SK-MEL-5 (cell line): Measurements from ENCODE around the gene PZP. TPM values are rescaled to one million over a fixed set of nuclear protein-coding genes. Genes with fewer than 3 reads are reported as not detected.

Experiments
- DNase-seq: peaks from one replicate; pipeline ENCODE4 v3.0.0-alpha.2; 2016; ENCODE audit warnings: low read depth, low spot score
- in situ Hi-C: cut with HindIII; loops from 2 replicates; pipeline ENCODE4 v1.10.0; 2016; ENCODE audit warnings: low sequenced_read_pairs, high pct_unique_total_duplicates, low pct_unique_long_range_greater_than_20kb
- total RNA-seq: library from RNA; depleted of rRNA; stranded (reverse); fragments of >200 nt; shearing (Covaris generic); gene quantifications from 2 replicates; pipeline ENCODE4 v1.2.3, GENCODE V29; 2014

Gene PZP
- total RNA-seq, 1 experiment from 2014 or later, result not detected

DNA sequence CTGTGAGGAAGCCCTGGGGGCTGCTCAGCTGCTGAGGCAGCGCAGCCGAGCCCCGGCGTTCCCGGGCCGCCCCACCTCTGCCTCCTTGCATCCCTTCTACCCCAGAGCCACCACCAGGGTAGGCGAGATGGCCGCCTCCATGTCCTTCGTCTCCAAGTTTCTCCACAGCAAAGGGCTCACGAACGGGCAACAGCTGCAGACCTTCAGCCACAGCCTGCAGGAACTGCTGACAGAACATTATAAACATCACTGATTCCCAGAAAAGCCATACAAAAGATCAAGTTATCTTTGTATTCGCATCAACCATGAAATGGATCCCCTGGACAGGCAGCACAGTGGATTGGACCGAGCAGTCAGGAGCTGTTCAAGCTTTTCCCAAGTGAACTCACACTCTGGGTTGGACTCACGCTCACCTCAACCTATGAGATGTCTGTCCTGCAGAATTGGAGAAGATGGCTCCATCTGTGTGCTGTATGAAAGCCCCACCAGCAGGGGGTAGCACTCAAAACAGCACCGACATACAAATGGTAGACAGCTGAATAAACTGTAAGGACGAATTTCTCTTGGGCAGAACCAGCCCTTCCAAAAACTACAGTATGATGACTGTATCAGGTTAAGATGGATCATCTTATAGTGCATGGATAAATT, 73.1 kb downstream of the PZP start:
- peak; percentile 78 for DNase-seq
- in situ Hi-C loops, result no loop called here

GRCh38 chr12:9133216-9133916, 74.8 kb downstream of the PZP start:
- in situ Hi-C loops, result no loop called here

DNA sequence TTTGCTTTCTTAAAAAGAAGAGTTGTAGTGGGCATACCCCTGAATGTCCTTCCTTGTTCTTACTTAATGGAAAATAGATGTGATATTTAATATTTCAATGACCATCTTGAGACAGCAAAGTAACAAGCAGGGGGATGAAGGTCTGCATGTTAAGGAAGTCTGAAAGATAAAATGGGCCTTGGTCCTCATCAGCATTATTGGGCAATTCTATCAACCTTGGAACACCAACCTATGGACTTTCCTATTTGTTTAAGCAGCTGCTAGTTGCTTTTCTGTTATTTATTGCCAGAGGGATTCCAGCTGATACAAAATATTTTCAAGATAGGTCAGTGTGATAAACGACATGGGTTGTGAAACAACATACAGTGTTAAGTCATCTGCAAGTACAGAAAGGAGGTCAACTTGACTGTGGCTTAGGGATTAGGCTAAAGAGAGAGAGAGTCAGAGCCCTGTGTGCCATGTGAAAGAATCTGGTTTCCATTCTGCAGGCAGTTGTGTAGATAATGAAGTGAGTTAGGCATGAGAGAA, 76.1 kb downstream of the PZP start:
- in situ Hi-C loops, result no loop called here
- DNase-seq, result no peak

More at GRCh38 chr12:9133216-9133916, 74.8 kb downstream of the PZP start:
- no peak for DNase-seq

DNA sequence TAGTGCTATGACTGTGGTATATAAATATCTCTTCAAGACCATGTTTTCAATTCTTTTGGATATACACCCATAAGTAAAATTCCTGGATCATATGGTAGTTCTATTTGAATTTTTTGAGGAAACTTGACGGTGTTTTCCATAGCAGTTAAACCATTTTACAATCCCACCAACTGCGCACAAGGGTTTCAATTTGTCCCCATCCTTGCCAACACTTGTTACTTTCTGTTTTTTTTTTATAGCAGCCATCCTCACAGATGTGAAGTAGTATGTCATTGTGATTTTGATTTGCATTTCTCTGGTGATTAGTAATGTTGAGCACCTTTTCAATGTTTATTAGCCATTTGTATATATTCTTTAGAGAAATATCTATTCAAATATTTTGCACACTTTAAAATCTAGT, 78.0 kb downstream of the PZP start:
- in situ Hi-C loops, result no loop called here
- DNase-seq, result no peak

DNA sequence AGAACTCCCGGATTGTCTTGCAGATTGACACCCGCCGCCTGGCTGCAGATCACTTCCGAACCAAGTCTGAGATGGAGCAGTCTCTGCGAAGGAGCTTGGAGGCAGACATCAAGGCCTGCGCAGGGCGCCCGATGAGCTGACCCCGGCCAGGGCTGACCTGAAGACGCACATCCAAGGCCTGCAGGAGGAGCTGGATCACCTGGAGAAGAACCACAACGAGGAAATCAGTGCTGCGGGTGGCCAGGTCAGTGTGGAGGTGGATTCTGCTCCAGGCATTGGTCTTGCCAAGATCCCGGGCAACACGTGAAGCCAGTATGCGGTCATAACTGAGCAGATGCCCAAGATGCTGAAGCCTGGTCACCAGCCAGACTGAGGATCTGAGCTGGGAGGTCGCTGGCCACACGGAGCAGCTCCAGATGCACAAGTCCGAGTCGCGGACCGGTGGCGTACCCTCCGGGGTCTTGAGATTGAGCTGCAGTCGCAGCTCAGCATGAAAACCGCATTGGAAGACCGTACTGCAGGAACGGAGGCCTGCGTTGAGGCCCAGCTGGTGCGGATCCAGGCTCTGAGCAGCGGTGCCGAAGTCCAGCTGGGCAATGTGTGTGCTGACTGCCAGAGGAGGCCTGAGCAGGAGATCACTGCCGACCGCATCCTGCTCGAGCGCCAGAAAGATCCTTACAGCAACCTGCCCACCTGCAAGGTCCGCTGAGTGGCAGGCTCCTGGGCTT, 80.1 kb downstream of the PZP start:
- no peak for DNase-seq
- in situ Hi-C loops, result no loop called here

GRCh38 chr12:9127484-9127883, 80.7 kb downstream of the PZP start:
- DNase-seq, result no peak

DNA sequence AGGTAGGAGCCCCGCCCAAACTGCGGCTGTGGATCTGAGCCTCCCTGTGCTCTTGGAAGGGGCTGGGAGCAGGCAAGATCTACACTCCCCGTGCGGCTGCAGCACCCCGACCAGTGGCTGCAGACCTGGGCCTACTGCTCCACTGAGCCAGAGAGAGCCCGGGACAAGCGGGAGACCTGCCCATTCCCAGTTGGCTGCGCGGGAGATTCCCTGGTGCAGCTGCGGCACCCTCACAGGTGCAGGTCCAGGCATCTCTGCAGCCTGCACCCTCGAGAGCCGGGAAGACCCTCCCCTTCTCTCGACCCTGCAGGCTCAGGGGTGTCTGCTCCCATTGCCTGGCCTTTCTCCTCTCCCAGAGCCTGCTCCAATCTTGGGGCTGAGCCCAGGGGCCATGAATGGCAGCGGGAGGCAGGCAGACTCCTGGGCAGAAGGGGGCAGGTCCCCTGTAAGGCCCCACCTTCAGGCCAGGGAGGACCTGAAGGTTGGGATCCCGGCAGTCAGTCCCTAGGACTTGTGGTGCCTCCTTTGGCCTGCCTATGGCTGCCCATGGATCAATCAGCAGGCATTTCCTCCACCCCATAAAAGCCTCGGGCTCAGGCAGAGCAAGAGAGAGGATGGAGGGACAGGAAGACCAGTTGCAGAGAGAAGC, 83.7 kb downstream of the PZP start:
- no peak for DNase-seq
- in situ Hi-C loops, result no loop called here

More at GRCh38 chr12:9127484-9127883, 80.7 kb downstream of the PZP start:
- in situ Hi-C loops, result no loop called here

- no peak for DNase-seq
- in situ Hi-C loops, result no loop called here
Measured at GRCh38 chr12:9123781-9124382, 84.3 kb downstream of the PZP start.

- DNase-seq, result peak; percentile 59
- in situ Hi-C loops, result no loop called here
Measured at GRCh38 chr12:9122091-9122609, 86.0 kb downstream of the PZP start.

GRCh38 chr12:9120487-9121184, 87.6 kb downstream of the PZP start:
- DNase-seq, result no peak
- in situ Hi-C loops, result no loop called here

GRCh38 chr12:9118158-9118557, 90.0 kb downstream of the PZP start:
- peak; percentile 47 for DNase-seq
- in situ Hi-C loops, result no loop called here

DNA sequence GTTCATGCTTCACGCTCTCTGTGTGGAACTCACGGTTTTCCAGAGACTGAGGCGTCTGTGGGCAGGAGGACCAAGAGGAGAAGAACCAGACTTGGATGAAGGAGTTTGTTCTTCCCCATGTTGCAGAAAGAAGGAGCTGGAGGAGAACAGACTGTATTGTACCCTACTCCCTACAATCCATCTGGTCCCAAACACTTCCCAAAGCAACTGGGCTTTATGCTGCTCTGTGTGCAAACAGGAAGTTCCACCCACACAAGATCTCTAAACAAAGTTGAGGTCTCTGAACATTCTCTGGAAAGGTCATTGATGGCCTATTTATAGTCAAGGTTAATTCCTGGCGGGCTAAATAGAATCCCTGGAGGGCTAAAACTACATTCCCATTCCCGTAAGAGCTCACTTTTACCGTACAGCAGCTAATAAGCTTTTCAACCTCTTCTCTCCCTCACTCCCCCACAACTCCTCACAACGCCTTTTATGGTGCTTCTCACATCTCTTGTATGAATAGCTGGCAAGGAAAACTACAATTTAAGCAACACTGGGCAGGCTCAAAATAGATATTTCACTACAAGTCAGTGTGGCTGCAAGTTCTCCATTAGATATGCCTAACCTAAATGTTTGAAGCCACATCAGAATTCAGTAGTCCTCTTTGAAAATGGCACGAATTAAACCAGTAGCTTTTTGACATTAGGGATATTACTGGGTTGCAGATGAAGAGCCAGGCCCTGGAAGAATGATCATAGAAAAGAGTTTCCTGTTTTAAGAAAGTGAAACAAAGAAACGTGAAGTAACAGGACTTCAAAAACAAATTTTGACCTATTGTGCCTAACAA, 92.2 kb downstream of the PZP start, which contains the start of gene A2M:
A2M (minus strand) TSS at position 189 of the 829 bp plus-strand sequence; CDS start at position 119, 70 bp downstream.
- in situ Hi-C loops, result no loop called here
- DNase-seq, result peak; percentile 95

DNA sequence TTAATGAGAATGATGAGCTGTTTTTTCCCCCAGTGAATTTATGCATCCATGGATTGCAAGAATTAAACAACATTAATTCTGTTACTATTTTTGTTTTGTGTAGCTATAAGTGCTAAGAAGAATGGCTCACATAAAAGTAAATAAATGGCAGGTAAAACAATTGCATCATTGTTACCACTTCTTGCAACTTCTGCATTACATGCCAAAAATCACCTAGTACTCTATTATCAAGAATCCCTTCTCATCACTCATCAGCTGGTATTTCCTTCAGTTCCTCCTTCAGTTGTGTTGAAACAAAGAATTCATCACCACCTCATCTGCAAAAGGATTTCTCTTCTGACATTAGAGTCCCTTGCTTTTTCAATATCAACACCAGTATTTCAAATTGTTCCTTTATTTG, 93.2 kb downstream of the PZP start:
- in situ Hi-C loops, result no loop called here
- no peak for DNase-seq

GRCh38 chr12:9113987-9114309, 94.2 kb downstream of the PZP start:
- in situ Hi-C loops, result no loop called here
- no peak for DNase-seq

DNA sequence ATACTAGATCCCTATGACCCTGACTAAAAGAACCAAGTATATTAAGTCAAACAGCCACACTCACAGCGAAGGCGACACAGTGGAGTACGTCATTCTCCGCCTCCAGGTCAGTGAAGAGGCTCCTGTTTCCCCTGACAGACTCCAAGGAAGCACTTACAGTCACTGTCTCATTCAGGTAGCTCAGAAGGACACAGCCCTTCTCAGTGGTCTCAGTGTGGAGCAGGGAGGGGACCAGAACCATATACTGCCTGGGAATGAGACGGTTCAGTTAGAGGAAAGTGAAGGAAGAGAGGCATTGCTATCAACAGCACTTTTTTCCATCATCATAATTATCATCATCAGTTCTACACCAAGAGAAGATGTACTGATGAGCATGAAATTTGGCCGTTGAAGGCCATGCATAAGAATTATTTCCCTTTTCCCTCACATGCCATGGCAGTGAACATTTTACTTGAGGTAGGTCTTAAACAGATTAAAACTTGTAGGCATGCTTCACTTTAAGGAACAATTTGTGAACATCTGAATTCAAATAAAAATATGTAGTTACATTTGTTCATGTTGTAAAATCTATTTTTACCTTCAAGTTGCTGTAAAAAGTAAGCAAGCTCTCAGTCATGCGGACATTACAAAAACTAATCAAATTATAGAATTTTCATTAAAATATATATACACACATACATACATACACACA, 94.8 kb downstream of the PZP start:
- no peak for DNase-seq
- in situ Hi-C loops, result no loop called here
